ENCODE data around the gene MMP24OS. TPM values are rescaled to one million over a fixed set of nuclear protein-coding genes. Genes with fewer than 3 reads are reported as not detected.
A peak's percentile ranks its signal among the peaks of the same experiment; 100 is the strongest.

Gene MMP24OS
- total and polyA plus RNA-seq, 4 donors = 5.2 to 16.0 (median 10.3) TPM

- TF ChIP-seq CTCF (IDR thresholded peaks at IDR 0.05; ENCODE audit: low read depth, low read length, missing input control) (no peak), SP1 (IDR thresholded peaks at IDR 0.05) (peak; percentile 63), HNF4G (IDR thresholded peaks at IDR 0.05) (peak; percentile 87), MAX (IDR thresholded peaks at IDR 0.05) (peak; percentile 83), RXRA (IDR thresholded peaks at IDR 0.05) (peak in 1 of 2 donors; percentile 50), HNF4A (conservative IDR thresholded peaks at IDR 0.05) (peak; percentile 78 to 86)
Observed at GRCh38 chr20:35284267-35284991, 6.5 kb upstream of the MMP24OS start, which contains the start of gene EIF6 (continued).

- peak overlapping the region; percentile 78 to 99 (median 87) for H3K4me3 ChIP-seq (ENCODE audit: low read depth in 1 of 3, low read length in 3 of 3)
- H3K36me3 ChIP-seq (ENCODE audit: control insufficient read depth in 4 of 4, insufficient read depth in 3 of 4, low read depth in 1 of 4, low read length in 3 of 4) = peaks cover 13 to 23% (median 21%) of the 10 kb centered on the region in 4 donors
- peak overlapping the region; percentile 70 to 72 for H3K27ac ChIP-seq (ENCODE audit: low read depth in 1 of 2, low read length in 2 of 2)
- H3K9me3 ChIP-seq (ENCODE audit: control insufficient read depth in 4 of 4, low read length in 3 of 4) = no peaks in the 10 kb centered on the region
- H3K27me3 ChIP-seq (ENCODE audit: control insufficient read depth in 4 of 4, insufficient read depth in 4 of 4, low read length in 3 of 4) = no peaks in the 10 kb centered on the region
- 17% methylated on average over 24 of the region's 24 CpGs for WGBS
- peaks cover 8 to 31% (median 27%) of the 10 kb centered on the region in 4 donors for H3K4me1 ChIP-seq (ENCODE audit: control insufficient read depth in 4 of 4, insufficient read depth in 4 of 4, low read length in 3 of 4)
- TF ChIP-seq SP1 (IDR thresholded peaks at IDR 0.05) (no peak), TAF1 (conservative IDR thresholded peaks at IDR 0.05) (no peak), ZBTB33 (IDR thresholded peaks at IDR 0.05) (no peak)
- peak overlapping the region; percentile 40 to 87 for H3K9ac ChIP-seq (ENCODE audit: low read depth in 1 of 2, low read length in 2 of 2)
- DNase-seq (ENCODE audit: low spot score) = no peak
Observed at GRCh38 chr20:35283441-35284266, 5.7 kb upstream of the MMP24OS start.

GRCh38 chr20:35281506-35282101 is 3.7 kb upstream of the MMP24OS start:
- Histone ChIP-seq H3K9me3 (ENCODE audit: control insufficient read depth in 4 of 4, low read length in 3 of 4) (no peaks in the 10 kb centered on the region), H3K4me3 (ENCODE audit: low read depth in 1 of 3, low read length in 3 of 3) (no peak overlapping the region), H3K27me3 (ENCODE audit: control insufficient read depth in 4 of 4, insufficient read depth in 4 of 4, low read length in 3 of 4) (no peaks in the 10 kb centered on the region), H3K4me1 (ENCODE audit: control insufficient read depth in 4 of 4, insufficient read depth in 4 of 4, low read length in 3 of 4) (peaks cover 5 to 35% (median 30%) of the 10 kb centered on the region in 4 donors), H3K27ac (ENCODE audit: low read depth in 1 of 2, low read length in 2 of 2) (no peak overlapping the region), H3K36me3 (ENCODE audit: control insufficient read depth in 4 of 4, insufficient read depth in 3 of 4, low read depth in 1 of 4, low read length in 3 of 4) (peaks cover 13 to 24% (median 22%) of the 10 kb centered on the region in 4 donors), H3K9ac (ENCODE audit: low read depth in 1 of 2, low read length in 2 of 2) (no peak overlapping the region)
- WGBS = 98% methylated on average over 10 of the region's 10 CpGs
- DNase-seq (ENCODE audit: low spot score) = no peak
- TF ChIP-seq HNF4G (IDR thresholded peaks at IDR 0.05) (no peak), CTCF (IDR thresholded peaks at IDR 0.05; ENCODE audit: low read depth, low read length, missing input control) (no peak), YY1 (IDR thresholded peaks at IDR 0.05) (no peak), GABPA (IDR thresholded peaks at IDR 0.05 in 1 of 2, conservative IDR thresholded peaks at IDR 0.05 in 1 of 2) (no peak), ATF3 (IDR thresholded peaks at IDR 0.05) (no peak), FOXA2 (IDR thresholded peaks at IDR 0.05) (no peak), HNF4A (conservative IDR thresholded peaks at IDR 0.05) (no peak), REST (IDR thresholded peaks at IDR 0.05) (no peak), FOXA1 (IDR thresholded peaks at IDR 0.05) (no peak), TAF1 (conservative IDR thresholded peaks at IDR 0.05) (no peak), EGR1 (IDR thresholded peaks at IDR 0.05; ENCODE audit: low read depth in 2 of 2) (no peak), JUND (IDR thresholded peaks at IDR 0.05) (no peak), NR2F2 (IDR thresholded peaks at IDR 0.05) (no peak), SP1 (IDR thresholded peaks at IDR 0.05) (no peak)
